ENCODE results near the gene NPTX2. TPM values are rescaled to one million over a fixed set of nuclear protein-coding genes. Genes with fewer than 3 reads are reported as not detected.

NPTX2 gene
- total RNA-seq, 4 donors from 2014 or later, result 2.3 to 4.8 (median 3.6) TPM

- Histone ChIP-seq H3K9me3 (no peaks in the 10 kb centered on the region), H3K4me1 (no peaks in the 10 kb centered on the region), H3K36me3 (no peaks in the 10 kb centered on the region), H3K27me3 (no peaks in the 10 kb centered on the region), H3K27ac (no peak overlapping the region), H3K4me3 (replicated peaks in 1 of 3) (no peak overlapping the region)
- intact Hi-C loops (cut with DNase I), result no loop called here
- 87 to 89% methylated on average over 2 of the region's 2 CpGs for WGBS, 2 donors
- DNase-seq, result no peak
- TF ChIP-seq, protein P1, sequence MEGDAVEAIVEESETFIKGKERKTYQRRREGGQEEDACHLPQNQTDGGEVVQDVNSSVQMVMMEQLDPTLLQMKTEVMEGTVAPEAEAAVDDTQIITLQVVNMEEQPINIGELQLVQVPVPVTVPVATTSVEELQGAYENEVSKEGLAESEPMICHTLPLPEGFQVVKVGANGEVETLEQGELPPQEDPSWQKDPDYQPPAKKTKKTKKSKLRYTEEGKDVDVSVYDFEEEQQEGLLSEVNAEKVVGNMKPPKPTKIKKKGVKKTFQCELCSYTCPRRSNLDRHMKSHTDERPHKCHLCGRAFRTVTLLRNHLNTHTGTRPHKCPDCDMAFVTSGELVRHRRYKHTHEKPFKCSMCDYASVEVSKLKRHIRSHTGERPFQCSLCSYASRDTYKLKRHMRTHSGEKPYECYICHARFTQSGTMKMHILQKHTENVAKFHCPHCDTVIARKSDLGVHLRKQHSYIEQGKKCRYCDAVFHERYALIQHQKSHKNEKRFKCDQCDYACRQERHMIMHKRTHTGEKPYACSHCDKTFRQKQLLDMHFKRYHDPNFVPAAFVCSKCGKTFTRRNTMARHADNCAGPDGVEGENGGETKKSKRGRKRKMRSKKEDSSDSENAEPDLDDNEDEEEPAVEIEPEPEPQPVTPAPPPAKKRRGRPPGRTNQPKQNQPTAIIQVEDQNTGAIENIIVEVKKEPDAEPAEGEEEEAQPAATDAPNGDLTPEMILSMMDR (IDR thresholded peaks at IDR 0.05), result no peak
- TF ChIP-seq POLR2A (IDR thresholded peaks at IDR 0.05), result no peak
These were observed 29.4 kb downstream of the NPTX2 start for GRCh38 chr7:98646465-98646864.

DNA sequence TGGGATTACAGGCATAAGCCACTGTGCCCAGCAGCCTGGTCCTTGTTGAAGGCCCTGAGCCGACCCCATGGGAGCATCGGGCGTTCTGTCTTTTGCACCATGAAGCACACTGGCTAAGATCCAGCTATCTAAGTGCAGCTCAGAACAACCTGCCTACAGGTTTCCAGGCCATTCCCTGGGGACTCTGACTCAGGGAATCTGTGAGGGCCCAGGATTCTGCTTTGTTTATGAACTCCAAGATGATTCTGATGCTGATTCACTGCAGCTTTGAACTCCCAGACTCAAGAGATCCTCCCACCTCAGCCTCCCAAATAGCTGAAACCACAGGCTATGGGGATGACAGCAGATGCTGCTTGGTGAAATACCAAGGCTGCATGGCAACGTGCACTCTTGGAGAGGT, 30.2 kb downstream of the NPTX2 start:
- Histone ChIP-seq H3K27me3 (no peaks in the 10 kb centered on the region), H3K9me3 (no peaks in the 10 kb centered on the region), H3K4me1 (no peaks in the 10 kb centered on the region), H3K27ac (no peak overlapping the region), H3K4me3 (replicated peaks in 1 of 3) (no peak overlapping the region), H3K36me3 (no peaks in the 10 kb centered on the region)
- TF ChIP-seq, protein P1 (IDR thresholded peaks at IDR 0.05), result no peak
- no peak for TF ChIP-seq POLR2A (IDR thresholded peaks at IDR 0.05)
- 65 to 78% methylated on average over 4 of the region's 4 CpGs for WGBS, 2 donors
- DNase-seq, result no peak
- intact Hi-C loops (cut with DNase I), result no loop called here

GRCh38 chr7:98651760-98652159, 34.7 kb downstream of the NPTX2 start:
- TF ChIP-seq, protein P1 (IDR thresholded peaks at IDR 0.05), result no peak
- TF ChIP-seq POLR2A (IDR thresholded peaks at IDR 0.05), result no peak
- intact Hi-C loops (cut with DNase I), result no loop called here
- H3K27me3 ChIP-seq, result no peaks in the 10 kb centered on the region
- no peak for DNase-seq
- H3K4me3 ChIP-seq (replicated peaks in 1 of 3), result no peak overlapping the region
- no peak overlapping the region for H3K27ac ChIP-seq
- H3K4me1 ChIP-seq, result no peaks in the 10 kb centered on the region
- H3K36me3 ChIP-seq, result no peaks in the 10 kb centered on the region
- WGBS, 2 donors, result 77 to 85% methylated on average over 6 of the region's 6 CpGs
- H3K9me3 ChIP-seq, result no peaks in the 10 kb centered on the region

GRCh38 chr7:98653601-98654310, 36.7 kb downstream of the NPTX2 start:
- no peak overlapping the region for H3K4me3 ChIP-seq (replicated peaks in 1 of 3)
- TF ChIP-seq, protein P1 (IDR thresholded peaks at IDR 0.05), result no peak
- no peak for TF ChIP-seq POLR2A (IDR thresholded peaks at IDR 0.05)
- DNase-seq, result no peak
- no peaks in the 10 kb centered on the region for H3K4me1 ChIP-seq
- no peak overlapping the region for H3K27ac ChIP-seq
- 77 to 80% methylated on average over 6 of the region's 6 CpGs for WGBS, 2 donors
- no peaks in the 10 kb centered on the region for H3K27me3 ChIP-seq
- H3K36me3 ChIP-seq, result no peaks in the 10 kb centered on the region
- H3K9me3 ChIP-seq, result no peaks in the 10 kb centered on the region
- intact Hi-C loops (cut with DNase I), result no loop called here

DNA sequence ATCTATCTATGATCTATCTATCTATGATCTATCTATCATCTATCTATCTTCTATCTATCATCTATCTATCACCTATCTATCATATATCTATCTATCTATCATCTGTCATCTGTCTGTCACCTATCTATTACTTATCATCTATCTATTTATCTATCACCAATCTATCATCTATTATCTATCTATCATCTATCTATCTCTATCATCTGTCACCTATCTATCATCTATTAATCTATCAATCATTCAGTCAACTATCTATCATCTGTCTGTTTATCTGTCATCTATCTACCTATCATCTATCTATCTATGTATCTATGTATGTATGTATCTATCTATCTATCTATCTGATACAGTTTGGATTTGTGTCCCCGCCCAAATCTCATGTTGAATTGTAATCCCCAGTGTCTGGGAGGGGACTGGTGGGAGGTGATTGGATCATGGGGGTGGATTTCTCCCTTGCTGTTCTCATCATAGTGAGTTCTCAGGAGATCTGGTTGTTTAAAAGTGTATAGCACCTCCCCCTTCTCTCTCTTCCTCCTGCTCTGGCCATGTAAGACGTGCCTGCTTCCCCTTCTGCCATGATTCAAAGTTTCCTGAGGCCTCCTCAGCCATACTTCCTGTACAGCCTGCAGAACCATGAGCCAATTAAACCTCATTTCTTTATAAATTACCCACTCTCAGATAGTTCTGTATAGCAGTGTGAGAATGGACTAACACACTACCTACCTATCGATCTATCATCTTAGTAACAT, 37.6 kb downstream of the NPTX2 start:
- Histone ChIP-seq H3K27ac (no peak overlapping the region), H3K4me3 (replicated peaks in 1 of 3) (no peak overlapping the region), H3K4me1 (no peaks in the 10 kb centered on the region), H3K27me3 (no peaks in the 10 kb centered on the region), H3K36me3 (no peaks in the 10 kb centered on the region), H3K9me3 (no peaks in the 10 kb centered on the region)
- 73 to 74% methylated on average over 3 of the region's 3 CpGs for WGBS, 2 donors
- intact Hi-C loops (cut with DNase I), result no loop called here
- TF ChIP-seq POLR2A (IDR thresholded peaks at IDR 0.05), result no peak
- TF ChIP-seq, protein P1 (IDR thresholded peaks at IDR 0.05), result no peak
- DNase-seq, result no peak
